Measurements from ENCODE around the gene SULT1E1.

The SULT1E1 gene

DNA sequence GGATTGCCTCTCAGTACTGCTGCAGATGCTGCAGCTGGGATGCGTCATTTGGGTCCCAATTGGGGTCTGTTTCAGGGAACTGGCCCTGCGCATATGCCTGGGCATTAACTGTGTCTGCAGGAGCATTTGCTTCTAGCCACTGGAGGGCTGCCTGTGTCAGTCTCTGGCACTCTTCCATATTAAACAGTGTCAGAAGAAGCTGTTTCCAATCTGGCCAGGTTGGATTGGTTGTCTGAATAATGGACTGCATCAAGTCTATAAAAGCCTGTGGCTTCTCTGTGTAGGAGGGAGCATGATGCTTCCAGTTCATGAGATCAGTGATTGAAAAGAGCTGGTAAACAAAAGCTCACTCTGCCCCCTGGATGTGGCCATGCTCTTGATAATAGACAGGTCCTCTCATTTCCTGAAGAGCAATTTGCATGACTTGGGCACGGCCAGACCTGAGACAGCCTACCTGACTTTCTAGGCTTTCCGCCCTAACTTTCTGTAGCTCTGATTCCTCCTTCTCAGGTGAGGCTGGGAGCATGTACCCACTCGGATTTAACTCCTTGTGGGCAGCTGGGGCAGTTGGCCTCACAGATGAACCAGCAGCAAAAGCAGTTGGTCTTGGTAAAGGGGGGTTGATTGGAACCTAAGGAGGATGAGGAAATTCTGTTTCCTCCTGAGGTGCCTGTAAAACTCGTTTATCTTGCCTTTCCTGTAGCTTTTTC lies 29.2 kb downstream of the SULT1E1 start:
- Histone ChIP-seq H3K27ac (ENCODE audit: low read depth, low read length) (no peak overlapping the region), H4K20me1 (ENCODE audit: low read depth, low read length) (no peaks in the 10 kb centered on the region), H2AFZ (ENCODE audit: low read depth, low read length, severe bottlenecking) (no peak overlapping the region), H3K9me2 (replicated peaks; ENCODE audit: insufficient read depth, low read length) (no peaks in the 10 kb centered on the region), H3K9me3 (ENCODE audit: insufficient read depth, low read length) (no peaks in the 10 kb centered on the region), H3F3A (ENCODE audit: insufficient read depth) (no peaks in the 10 kb centered on the region), H3K79me2 (ENCODE audit: insufficient read depth, low read length) (no peaks in the 10 kb centered on the region), H3K36me3 (ENCODE audit: low read length) (no peaks in the 10 kb centered on the region), H3K27me3 (ENCODE audit: low read length) (no peaks in the 10 kb centered on the region), H3K4me3 (ENCODE audit: insufficient read depth, low read length, poor library complexity, severe bottlenecking) (no peak overlapping the region), H3K4me2 (ENCODE audit: low read depth, low read length, poor library complexity, severe bottlenecking) (no peak overlapping the region), H3K9ac (ENCODE audit: low read length) (no peak overlapping the region)
- TF ChIP-seq, protein P1, sequence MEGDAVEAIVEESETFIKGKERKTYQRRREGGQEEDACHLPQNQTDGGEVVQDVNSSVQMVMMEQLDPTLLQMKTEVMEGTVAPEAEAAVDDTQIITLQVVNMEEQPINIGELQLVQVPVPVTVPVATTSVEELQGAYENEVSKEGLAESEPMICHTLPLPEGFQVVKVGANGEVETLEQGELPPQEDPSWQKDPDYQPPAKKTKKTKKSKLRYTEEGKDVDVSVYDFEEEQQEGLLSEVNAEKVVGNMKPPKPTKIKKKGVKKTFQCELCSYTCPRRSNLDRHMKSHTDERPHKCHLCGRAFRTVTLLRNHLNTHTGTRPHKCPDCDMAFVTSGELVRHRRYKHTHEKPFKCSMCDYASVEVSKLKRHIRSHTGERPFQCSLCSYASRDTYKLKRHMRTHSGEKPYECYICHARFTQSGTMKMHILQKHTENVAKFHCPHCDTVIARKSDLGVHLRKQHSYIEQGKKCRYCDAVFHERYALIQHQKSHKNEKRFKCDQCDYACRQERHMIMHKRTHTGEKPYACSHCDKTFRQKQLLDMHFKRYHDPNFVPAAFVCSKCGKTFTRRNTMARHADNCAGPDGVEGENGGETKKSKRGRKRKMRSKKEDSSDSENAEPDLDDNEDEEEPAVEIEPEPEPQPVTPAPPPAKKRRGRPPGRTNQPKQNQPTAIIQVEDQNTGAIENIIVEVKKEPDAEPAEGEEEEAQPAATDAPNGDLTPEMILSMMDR (IDR thresholded peaks at IDR 0.05; ENCODE audit: insufficient read depth, low read length, poor library complexity, severe bottlenecking), result no peak
- no peak for TF ChIP-seq EZH2phosphoT487 (conservative IDR thresholded peaks at IDR 0.05; ENCODE audit: low read length)

DNA sequence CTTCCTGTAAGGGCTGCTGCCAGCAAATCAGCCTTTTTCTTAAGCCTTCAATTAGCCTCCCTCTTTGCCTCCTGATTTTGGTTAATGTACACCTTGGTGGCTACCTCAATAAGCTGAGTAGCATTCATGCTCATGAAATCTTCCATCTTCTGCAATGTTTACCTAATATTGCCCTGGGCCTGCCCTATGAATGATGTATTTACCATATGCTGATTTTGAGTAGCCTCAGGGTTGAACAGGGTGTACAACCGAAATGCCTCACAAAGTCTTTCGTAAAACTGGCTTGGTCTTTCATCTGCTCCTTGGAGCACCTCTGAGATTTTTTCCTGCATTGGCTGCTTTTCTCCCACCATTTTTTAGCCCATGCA lies 29.8 kb downstream of the SULT1E1 start:
- Histone ChIP-seq H3K9ac (ENCODE audit: low read length) (no peak overlapping the region), H3K4me2 (ENCODE audit: low read depth, low read length, poor library complexity, severe bottlenecking) (no peak overlapping the region), H3K9me2 (replicated peaks; ENCODE audit: insufficient read depth, low read length) (no peaks in the 10 kb centered on the region), H3F3A (ENCODE audit: insufficient read depth) (no peaks in the 10 kb centered on the region), H2AFZ (ENCODE audit: low read depth, low read length, severe bottlenecking) (no peak overlapping the region), H4K20me1 (ENCODE audit: low read depth, low read length) (no peaks in the 10 kb centered on the region), H3K27ac (ENCODE audit: low read depth, low read length) (no peak overlapping the region), H3K79me2 (ENCODE audit: insufficient read depth, low read length) (no peaks in the 10 kb centered on the region), H3K36me3 (ENCODE audit: low read length) (no peaks in the 10 kb centered on the region), H3K9me3 (ENCODE audit: insufficient read depth, low read length) (no peaks in the 10 kb centered on the region), H3K4me3 (ENCODE audit: insufficient read depth, low read length, poor library complexity, severe bottlenecking) (no peak overlapping the region), H3K27me3 (ENCODE audit: low read length) (no peaks in the 10 kb centered on the region)
- TF ChIP-seq, protein P1 (IDR thresholded peaks at IDR 0.05; ENCODE audit: insufficient read depth, low read length, poor library complexity, severe bottlenecking), result no peak
- no peak for TF ChIP-seq EZH2phosphoT487 (conservative IDR thresholded peaks at IDR 0.05; ENCODE audit: low read length)

DNA sequence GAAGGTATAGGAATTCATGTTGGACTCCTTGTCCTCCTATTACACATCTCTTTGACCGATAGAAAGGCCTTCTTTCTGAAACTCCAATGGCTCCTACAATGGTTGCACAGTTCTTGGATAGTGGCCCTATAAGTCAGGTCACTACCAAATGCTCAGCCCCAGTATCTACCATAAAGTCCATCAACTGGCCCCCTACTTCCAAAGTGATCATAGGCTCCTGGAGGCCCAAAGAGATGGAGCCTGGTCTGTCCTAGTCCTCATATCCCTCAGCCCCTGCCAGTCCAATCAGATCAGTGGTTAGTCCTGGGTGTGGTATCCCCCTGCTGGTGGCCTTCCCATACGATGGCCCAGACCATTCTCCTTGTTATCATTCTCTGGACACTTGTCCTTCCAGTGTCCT lies 30.3 kb downstream of the SULT1E1 start:
- H3K4me3 ChIP-seq (ENCODE audit: insufficient read depth, low read length, poor library complexity, severe bottlenecking), result no peak overlapping the region
- H2AFZ ChIP-seq (ENCODE audit: low read depth, low read length, severe bottlenecking), result no peak overlapping the region
- no peak overlapping the region for H3K27ac ChIP-seq (ENCODE audit: low read depth, low read length)
- H3F3A ChIP-seq (ENCODE audit: insufficient read depth), result no peaks in the 10 kb centered on the region
- no peak overlapping the region for H3K9ac ChIP-seq (ENCODE audit: low read length)
- no peaks in the 10 kb centered on the region for H3K36me3 ChIP-seq (ENCODE audit: low read length)
- no peaks in the 10 kb centered on the region for H3K9me2 ChIP-seq (replicated peaks; ENCODE audit: insufficient read depth, low read length)
- no peaks in the 10 kb centered on the region for H3K9me3 ChIP-seq (ENCODE audit: insufficient read depth, low read length)
- no peaks in the 10 kb centered on the region for H3K27me3 ChIP-seq (ENCODE audit: low read length)
- TF ChIP-seq, protein P1 (IDR thresholded peaks at IDR 0.05; ENCODE audit: insufficient read depth, low read length, poor library complexity, severe bottlenecking), result no peak
- TF ChIP-seq EZH2phosphoT487 (conservative IDR thresholded peaks at IDR 0.05; ENCODE audit: low read length), result no peak
- no peaks in the 10 kb centered on the region for H3K79me2 ChIP-seq (ENCODE audit: insufficient read depth, low read length)
- no peak overlapping the region for H3K4me2 ChIP-seq (ENCODE audit: low read depth, low read length, poor library complexity, severe bottlenecking)
- H4K20me1 ChIP-seq (ENCODE audit: low read depth, low read length), result no peaks in the 10 kb centered on the region
